ENCODE results near the gene UIMC1.

UIMC1 gene

DNA sequence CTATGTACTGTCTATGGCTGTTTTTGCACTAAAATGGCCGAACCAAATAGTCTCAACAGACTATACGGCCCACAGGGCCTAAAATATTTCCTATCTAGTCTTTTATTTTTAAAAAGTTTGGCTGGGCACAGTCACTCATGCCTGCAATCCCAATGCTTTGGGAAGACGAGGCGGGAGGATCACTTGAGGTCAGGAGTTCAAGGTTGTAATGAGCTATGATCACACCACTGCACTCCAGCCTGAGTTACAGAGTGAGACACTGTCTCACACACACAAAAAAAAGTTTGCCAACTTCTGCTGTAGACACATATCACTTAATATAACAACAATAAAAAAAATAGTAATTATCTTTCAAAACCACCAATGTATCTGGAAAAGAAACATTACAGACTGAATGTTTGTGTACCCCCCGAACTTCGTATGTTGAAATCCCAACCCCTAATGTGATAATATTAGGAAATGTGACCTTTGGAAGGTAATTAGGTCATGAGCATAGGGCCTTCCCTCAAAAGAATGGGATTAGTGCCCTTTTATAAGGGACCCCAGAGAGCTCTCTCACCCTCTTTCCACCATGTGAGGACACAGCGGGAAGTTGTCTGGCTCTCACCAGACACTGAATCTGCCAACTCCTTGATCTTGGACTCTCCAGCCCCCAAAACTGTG, 53.9 kb downstream of the UIMC1 start:
- DNase-seq: no peak

DNA sequence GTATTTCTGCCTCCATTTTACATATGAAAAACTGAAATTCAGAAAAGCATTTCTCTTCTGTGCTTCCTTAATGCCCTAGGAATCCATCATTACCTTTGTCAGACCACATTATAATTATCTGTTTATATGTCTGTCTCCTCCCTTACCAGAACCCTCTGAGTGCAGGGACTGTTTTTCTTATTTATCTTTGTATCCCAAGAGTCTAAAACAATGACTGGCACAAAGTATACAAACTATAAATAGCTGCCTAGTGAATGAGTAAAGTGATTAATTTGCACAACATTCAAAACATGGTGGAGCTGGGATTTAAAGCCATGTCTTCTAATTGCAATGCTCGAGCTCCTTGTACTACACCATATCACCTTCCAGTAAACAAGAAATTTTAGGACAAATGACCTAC, 58.1 kb downstream of the UIMC1 start:
- no peak for DNase-seq

DNA sequence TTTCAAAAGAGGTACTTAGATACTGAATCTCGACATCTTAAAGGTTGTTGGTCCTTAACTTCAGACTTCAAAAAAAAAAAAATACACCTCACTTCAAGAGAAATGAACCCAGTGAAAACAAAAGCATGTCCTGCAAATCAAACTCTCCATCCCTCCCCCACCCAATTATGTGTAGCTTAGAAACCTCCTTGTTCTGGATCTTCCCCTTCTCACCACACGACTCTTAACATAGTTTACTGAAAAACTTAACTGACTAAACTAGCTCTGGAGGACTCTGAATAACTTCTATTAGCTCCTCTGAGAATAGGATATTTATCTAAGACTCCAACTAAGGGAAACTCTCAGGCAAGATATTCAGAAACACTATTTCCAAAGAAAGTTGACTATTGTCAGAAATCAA, 58.7 kb downstream of the UIMC1 start:
- DNase-seq: no peak

GRCh38 chr5:176944268-176944667, 62.3 kb downstream of the UIMC1 start:
- DNase-seq: no peak

GRCh38 chr5:176943816-176944215, 62.8 kb downstream of the UIMC1 start:
- no peak for DNase-seq

DNA sequence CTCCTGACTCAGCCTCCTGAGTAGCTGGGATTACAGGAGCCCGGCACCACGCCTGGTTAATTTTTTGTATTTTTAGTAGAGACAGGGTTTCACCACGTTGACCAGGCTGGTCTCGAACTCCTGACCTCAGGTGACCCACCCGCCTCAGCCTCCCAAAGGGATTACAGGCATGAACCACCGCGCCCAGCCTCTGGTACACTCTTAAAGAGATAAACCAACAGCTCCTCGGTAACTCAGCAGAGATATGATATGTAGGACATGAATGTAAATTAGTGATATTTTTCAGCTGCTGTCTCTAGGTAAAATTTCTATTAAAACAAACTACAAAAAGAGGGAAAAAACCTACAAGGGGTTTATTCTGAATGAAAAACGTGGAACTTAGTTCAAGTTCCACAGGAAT, 64.6 kb downstream of the UIMC1 start:
- DNase-seq: no peak

DNA sequence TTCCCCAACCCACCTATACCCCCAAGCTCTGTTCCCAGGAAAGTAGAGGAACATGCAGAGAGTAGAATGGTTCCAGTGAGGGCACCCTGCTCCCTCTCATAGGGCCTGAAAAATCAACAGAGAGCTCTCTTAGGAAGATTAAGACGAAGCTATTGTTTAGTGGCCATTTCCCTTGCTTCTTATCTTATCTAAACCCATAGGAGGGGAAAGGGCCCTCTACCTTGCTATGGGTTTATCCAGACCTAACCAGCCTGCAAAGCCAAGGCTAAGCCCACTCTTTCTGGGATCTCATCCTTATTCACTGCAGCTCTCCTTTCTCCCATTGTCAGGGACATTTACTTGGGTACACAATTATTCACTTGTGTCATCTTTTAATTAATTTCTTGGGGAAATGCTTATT, 68.1 kb downstream of the UIMC1 start:
- no peak for DNase-seq

- DNase-seq: no peak
These were observed 71.6 kb downstream of the UIMC1 start for GRCh38 chr5:176935017-176935416.

- no peak for DNase-seq
These were observed 72.2 kb downstream of the UIMC1 start for GRCh38 chr5:176934309-176934930.

DNA sequence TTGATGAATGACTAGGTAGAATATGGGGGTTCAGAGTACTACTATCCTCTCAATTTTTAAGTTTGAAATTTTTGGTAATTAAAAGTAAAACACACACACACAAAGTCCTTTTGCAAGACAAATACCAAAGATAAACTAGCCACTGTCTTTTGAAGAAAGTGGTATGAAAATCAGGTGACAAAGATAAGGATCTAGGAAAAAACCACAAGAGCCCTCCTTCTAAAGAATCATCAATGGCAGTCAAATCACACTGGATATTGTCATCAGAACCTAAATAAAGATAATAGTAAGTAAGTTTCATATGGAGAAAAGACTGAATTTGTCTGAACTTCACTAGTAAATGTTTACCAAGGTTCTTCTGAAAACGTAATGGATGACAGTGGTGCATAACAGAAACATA, 76.9 kb downstream of the UIMC1 start:
- no peak for DNase-seq

DNA sequence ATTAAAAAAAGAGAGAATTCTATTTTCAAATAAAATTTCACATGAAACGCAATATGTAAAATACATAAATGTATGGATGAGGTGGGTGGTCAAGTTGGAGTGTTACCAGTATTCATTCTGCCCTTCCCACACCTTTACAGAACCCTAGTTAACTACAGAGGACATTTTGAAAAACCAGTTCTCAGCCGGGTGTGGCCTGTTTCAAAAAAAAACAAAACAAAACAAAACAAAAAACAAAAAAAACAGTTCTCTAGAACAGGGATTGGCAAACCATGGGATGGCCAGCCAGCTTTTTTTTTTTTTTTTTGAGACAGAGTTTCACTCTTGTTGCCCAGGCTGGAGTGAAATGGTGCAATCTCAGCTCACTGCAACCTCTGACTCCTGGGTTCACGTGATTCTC, 79.0 kb downstream of the UIMC1 start:
- DNase-seq: no peak

DNA sequence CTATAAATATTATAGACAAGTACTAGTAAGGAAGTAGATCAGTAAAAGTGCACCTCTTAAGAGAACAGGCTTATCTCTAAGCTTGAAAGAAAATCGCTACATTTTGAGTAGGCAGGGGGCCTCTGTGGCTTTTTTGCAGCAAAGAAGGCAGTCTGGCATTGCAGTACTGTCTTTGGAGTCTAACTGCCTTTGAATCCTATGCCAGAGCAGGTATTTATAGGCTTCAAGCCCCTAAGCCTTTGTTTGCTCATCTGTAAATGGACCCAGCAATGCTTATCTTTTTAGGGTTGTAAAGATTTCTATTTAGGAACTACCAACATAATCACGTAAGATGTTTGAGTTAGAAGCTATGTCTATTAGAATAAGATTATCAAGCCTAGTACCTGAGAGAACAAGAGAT, 83.8 kb downstream of the UIMC1 start:
- no peak for DNase-seq

DNA sequence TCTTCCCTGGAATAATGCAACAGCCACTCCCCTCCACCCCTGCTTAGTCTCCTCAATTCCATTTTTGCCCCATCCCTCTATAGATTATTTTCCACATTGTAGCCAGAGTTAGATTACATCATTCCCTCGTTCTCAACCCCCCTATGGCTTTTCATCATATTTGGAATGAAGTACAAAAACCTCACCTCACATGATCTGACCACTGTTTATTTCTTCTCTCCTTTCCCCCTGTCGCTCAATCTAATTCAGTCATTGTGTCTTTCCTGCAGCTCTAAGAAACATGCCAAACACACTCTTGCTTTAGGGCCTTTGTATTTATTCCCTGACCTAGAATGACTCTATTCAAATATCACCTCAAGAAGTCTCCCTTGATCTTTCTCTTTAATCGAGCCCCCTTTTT, 84.9 kb downstream of the UIMC1 start:
- DNase-seq: no peak

DNA sequence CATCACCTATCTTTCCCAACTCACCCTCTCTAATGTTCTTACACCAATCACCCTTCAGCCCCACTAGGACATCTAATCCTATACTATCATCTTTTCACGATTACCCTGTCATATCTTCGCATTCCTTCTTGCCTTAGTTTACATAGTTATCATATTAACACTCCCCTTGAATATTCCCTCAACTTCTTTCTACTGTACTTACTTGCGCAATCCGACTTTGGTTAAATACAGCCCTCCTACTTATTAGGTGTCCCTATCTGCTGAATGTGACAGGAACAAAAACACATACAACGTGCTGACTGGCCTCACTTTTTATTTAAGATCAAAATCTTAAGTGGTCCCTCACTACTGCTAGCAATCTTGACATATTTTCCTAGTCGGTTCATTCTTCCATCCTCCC, 88.0 kb downstream of the UIMC1 start:
- no peak for DNase-seq

DNA sequence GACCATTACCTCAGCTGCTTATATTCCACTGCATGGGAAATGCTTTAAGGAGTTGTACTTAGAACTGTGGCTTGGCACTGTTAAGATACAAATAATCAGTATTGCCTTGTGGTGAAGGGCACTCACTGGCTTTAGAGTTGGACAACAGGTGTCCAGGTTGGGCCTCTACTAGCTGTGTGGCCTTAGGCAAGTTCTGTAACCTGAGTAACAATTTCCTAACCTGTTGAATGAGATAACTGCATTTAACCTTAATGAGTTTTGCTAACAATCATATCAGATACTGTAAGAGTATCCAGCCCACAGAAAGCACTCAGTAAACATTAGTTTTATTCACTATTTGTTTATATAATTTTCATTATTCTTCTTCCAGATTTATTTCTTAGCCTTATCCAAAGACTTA, 90.2 kb downstream of the UIMC1 start:
- DNase-seq: no peak

- no peak for DNase-seq
These were observed 90.7 kb downstream of the UIMC1 start for GRCh38 chr5:176915906-176916305.

DNA sequence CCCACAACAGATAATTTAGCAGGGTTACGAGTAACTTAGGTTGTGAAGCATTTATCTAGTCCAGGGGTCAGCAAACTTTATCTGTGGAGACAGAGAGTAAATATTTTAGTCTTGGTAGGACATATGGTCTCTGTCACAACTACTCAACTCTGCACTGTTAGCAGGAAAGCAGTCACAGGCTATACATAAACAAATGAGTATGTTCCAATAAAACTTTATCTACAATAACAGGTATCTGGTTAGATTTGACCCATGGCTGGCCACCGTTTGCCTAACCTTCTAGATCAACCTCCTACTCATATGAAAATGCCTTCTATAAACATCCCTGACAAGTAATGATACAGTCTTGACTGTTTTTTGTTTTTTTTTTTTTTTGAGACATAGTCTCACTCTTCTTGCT, 94.5 kb downstream of the UIMC1 start:
- DNase-seq: no peak

GRCh38 chr5:176908675-176909368, 97.8 kb downstream of the UIMC1 start:
- no peak for DNase-seq

GRCh38 chr5:176906796-176907195, 99.8 kb downstream of the UIMC1 start:
- no peak for DNase-seq

DNA sequence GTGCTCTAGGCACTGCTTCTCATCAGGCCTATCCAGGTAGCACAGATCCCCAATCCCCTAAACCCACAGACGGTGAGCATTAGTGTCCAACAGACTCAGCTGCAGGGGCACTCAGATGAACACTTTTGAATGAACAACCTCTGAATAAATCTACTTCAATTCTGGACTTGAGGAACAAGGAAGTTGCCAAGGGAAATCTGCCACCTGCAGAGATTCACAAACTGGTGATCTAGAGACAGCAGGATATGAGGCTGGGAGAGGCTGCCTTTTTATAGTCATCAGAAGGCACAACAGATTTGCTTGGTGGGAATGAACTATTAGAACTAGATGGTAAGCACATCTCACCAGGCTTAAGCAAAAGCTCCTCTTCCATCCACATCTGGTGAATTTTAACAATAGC, 100.5 kb downstream of the UIMC1 start:
- no peak for DNase-seq

- DNase-seq: no peak
These were observed 102.3 kb downstream of the UIMC1 start for GRCh38 chr5:176904276-176904675.

DNA sequence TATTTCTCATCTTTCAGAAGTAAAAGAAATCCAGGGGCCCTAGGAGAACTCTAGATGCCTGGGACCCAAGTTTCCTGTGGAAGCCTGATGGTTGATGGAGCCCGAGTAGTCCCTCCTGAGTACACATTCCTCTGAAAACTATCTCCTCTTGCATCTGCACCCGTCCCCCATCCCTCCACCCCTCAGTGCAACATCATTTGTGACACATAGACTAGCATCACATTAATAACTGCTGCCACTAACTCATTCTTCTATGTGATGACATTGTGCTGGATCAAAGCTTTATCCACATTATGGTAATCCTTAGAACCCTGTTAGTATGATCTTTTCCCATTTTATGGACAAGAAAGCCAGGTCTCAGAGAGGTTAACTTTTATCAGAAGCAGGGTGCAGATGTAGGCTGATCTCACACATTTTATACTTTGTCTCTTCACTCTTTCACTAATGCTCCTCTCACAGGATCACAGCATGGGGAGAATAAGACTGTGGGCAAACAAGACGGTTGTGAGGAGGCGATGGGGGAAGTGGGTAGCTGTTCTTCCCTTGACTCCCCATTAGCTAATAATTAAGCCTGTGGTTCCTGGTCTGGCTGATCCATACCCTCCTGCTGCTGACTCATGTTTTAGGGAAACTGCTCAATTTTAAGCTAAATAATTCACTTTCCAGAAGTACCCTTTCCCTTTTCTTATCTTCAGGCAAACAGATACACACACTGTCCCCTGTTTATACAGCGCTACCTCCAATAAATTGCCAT, 103.5 kb downstream of the UIMC1 start:
- DNase-seq: no peak

DNA sequence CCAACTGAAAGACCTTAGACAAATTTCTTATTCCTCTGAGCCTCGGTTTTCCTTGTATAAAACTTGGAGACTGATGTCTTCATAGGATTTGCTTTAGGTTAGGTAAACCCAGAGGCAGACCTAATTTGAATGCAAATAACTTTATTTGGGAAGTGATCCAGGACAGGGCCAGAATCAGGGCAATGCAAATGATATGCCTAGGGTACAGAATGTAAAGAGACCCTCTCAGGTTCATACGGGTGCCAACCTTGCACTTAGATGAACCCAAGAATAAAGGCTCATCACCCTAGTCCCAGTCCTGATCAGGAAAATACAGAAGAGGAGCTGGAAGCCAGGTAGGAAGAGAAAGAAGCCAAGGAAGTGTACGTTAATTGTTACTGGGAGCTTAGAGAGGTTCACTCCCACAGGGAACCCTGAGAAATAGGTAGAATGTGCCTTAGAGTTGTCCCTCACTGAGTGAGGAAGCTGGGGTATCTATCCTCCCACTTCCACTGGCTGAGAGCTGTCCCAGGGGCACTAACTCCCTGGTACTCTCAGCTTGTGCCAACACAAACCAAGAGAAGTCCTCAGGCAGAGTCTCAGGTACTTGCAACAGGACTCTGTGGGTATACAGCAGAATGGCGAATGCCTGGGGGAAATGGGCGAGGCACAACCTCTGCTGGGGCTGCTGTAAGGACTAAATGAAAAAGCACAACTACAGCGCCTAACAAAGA, 104.3 kb downstream of the UIMC1 start:
- no peak for DNase-seq

All from fibroblast of skin of abdomen (primary cell).